Loucy (cell line): Measurements from ENCODE around the gene ALPK3.

Experiments
- H2AFZ ChIP-seq: fragments of 200-600 bp; sonication (generic); 2 replicates; pipeline ENCODE4 v1.6.0; 2016; ENCODE audit warnings: antibody characterized with exemption, mild to moderate bottlenecking, low read length, moderate library complexity
- H3F3A ChIP-seq: fragments of 200-600 bp; 2 replicates; pipeline ENCODE4 v1.6.0; 2016; ENCODE audit warnings: antibody characterized with exemption, low read depth, mild to moderate bottlenecking
- H3K27me3 ChIP-seq: fragments of 200-600 bp; sonication (generic); 2 replicates; pipeline ENCODE4 v1.6.1; 2014; ENCODE audit warnings: low read length, mild to moderate bottlenecking; ENCODE audit not compliant: insufficient read depth, poor library complexity, severe bottlenecking
- H3K36me3 ChIP-seq: fragments of 200-600 bp; sonication (generic); 2 replicates; pipeline ENCODE4 v1.6.1; 2016; ENCODE audit warnings: low read length; ENCODE audit not compliant: insufficient read depth
- H3K4me1 ChIP-seq: fragments of 200-600 bp; sonication (generic); 2 replicates; pipeline ENCODE4 v1.5.1; 2014; ENCODE audit warnings: low read length, mild to moderate bottlenecking; ENCODE audit not compliant: insufficient read depth, poor library complexity, severe bottlenecking
- H3K4me2 ChIP-seq: fragments of 200-600 bp; sonication (generic); 2 replicates; pipeline ENCODE4 v1.6.0; 2014; ENCODE audit warnings: antibody characterized with exemption, low read length, low read depth, mild to moderate bottlenecking; ENCODE audit not compliant: poor library complexity, severe bottlenecking
- H3K4me3 ChIP-seq: fragments of 200-600 bp; sonication (generic); 2 replicates; pipeline ENCODE4 v1.5.1; 2014; ENCODE audit warnings: low read length, mild to moderate bottlenecking, mixed read lengths; ENCODE audit not compliant: poor library complexity, severe bottlenecking
- H3K79me2 ChIP-seq: fragments of 200-600 bp; sonication (generic); 2 replicates; pipeline ENCODE4 v1.6.1; 2014; ENCODE audit warnings: low read length; ENCODE audit not compliant: insufficient read depth
- H3K9ac ChIP-seq: fragments of 200-600 bp; sonication (generic); 2 replicates; pipeline ENCODE4 v1.6.0; 2014; ENCODE audit warnings: mild to moderate bottlenecking, low read depth, low read length, moderate library complexity; ENCODE audit not compliant: poor library complexity, severe bottlenecking
- H3K9me2 ChIP-seq: fragments of 200-600 bp; sonication (generic); replicated peaks from 2 replicates; pipeline ENCODE4 v1.6.1; 2016; ENCODE audit warnings: low read depth, low read length, mixed read lengths
- H3K9me3 ChIP-seq: fragments of 200-600 bp; sonication (generic); 2 replicates; pipeline ENCODE4 v1.6.1; 2014; ENCODE audit warnings: mild to moderate bottlenecking, antibody characterized with exemption, low read length, low read depth; ENCODE audit not compliant: insufficient read depth
- H4K20me1 ChIP-seq: fragments of 200-600 bp; sonication (generic); 2 replicates; pipeline ENCODE4 v1.6.0; 2014; ENCODE audit warnings: antibody characterized with exemption, low read length, mild to moderate bottlenecking; ENCODE audit not compliant: insufficient read depth, poor library complexity, severe bottlenecking
- CTCF ChIP-seq: fragments of 200-600 bp; sonication (generic); conservative IDR thresholded peaks from 2 replicates; pipeline ENCODE4 v1.5.1; 2014; ENCODE audit warnings: mild to moderate bottlenecking, antibody characterized with exemption, low read length
- EZH2phosphoT487 ChIP-seq: fragments of 200-600 bp; IDR thresholded peaks from 2 replicates; pipeline ENCODE4 v1.6.1; 2018; ENCODE audit warnings: antibody characterized with exemption, mild to moderate bottlenecking, moderate library complexity, borderline replicate concordance

Gene ALPK3

GRCh38 chr15:84836844-84837243 is 19.7 kb downstream of the ALPK3 start:
- TF ChIP-seq CTCF (no peak), EZH2phosphoT487 (no peak)
- Histone ChIP-seq H3K9ac (no peak overlapping the region), H3K27me3 (no peaks in the 10 kb centered on the region), H3K4me2 (no peak overlapping the region), H2AFZ (no peak overlapping the region), H3K79me2 (no peaks in the 10 kb centered on the region), H3K9me3 (no peaks in the 10 kb centered on the region), H3K4me1 (peaks cover 9% of the 10 kb centered on the region), H4K20me1 (no peaks in the 10 kb centered on the region), H3K36me3 (no peaks in the 10 kb centered on the region), H3K9me2 (no peaks in the 10 kb centered on the region), H3F3A (no peaks in the 10 kb centered on the region), H3K4me3 (no peak overlapping the region)

GRCh38 chr15:84839714-84840113 is 22.6 kb downstream of the ALPK3 start:
- H3K9me2 ChIP-seq, result no peaks in the 10 kb centered on the region
- no peaks in the 10 kb centered on the region for H3K36me3 ChIP-seq
- H3K79me2 ChIP-seq, result no peaks in the 10 kb centered on the region
- peaks cover 9% of the 10 kb centered on the region for H3K4me1 ChIP-seq
- no peak overlapping the region for H3K9ac ChIP-seq
- TF ChIP-seq CTCF, result no peak
- TF ChIP-seq EZH2phosphoT487, result no peak
- H3K4me2 ChIP-seq, result no peak overlapping the region
- no peaks in the 10 kb centered on the region for H4K20me1 ChIP-seq
- H3F3A ChIP-seq, result no peaks in the 10 kb centered on the region
- no peaks in the 10 kb centered on the region for H3K27me3 ChIP-seq
- H3K4me3 ChIP-seq, result no peak overlapping the region
- no peak overlapping the region for H2AFZ ChIP-seq
- H3K9me3 ChIP-seq, result no peaks in the 10 kb centered on the region

GRCh38 chr15:84840255-84840654 is 23.1 kb downstream of the ALPK3 start:
- no peak overlapping the region for H3K4me3 ChIP-seq
- TF ChIP-seq CTCF, result no peak
- no peak for TF ChIP-seq EZH2phosphoT487
- H3K9ac ChIP-seq, result no peak overlapping the region
- H3K4me2 ChIP-seq, result no peak overlapping the region
- no peaks in the 10 kb centered on the region for H3K9me3 ChIP-seq
- no peaks in the 10 kb centered on the region for H3K9me2 ChIP-seq
- peaks cover 9% of the 10 kb centered on the region for H3K4me1 ChIP-seq
- H3K79me2 ChIP-seq, result no peaks in the 10 kb centered on the region
- no peaks in the 10 kb centered on the region for H3K27me3 ChIP-seq
- no peak overlapping the region for H2AFZ ChIP-seq
- H3F3A ChIP-seq, result no peaks in the 10 kb centered on the region
- no peaks in the 10 kb centered on the region for H3K36me3 ChIP-seq
- no peaks in the 10 kb centered on the region for H4K20me1 ChIP-seq
